GM18505 (cell line): Measurements from ENCODE around the gene FAM53B.
"Not testable (repeated sequence)": the region's sequence is repeated elsewhere in the genome, so short reads cannot be mapped to it uniquely, and the experiment has no call there.

Source experiments
- ATAC-seq: cut with Tn5 transposase; IDR thresholded peaks from one replicate; pipeline ENCODE4 v1.9.1; 2021; ENCODE audit not compliant: unreplicated experiment
- POLR2A ChIP-seq: IDR thresholded peaks from 4 replicates; pipeline ENCODE4 v1.6.1; 2011; ENCODE audit warnings: borderline replicate concordance; ENCODE audit not compliant: insufficient read depth, insufficient read length; ENCODE audit errors: extremely low read depth

The FAM53B gene

GRCh38 chr10:124744102-124745050, at the start of gene FAM53B:
Gene FAM53B, minus strand, starts transcription at chr10:124744378. Its CDS starts 37,665 bp downstream, at chr10:124706713.
- TF ChIP-seq POLR2A, result peak; percentile 63
- peak; percentile 57 for ATAC-seq

GRCh38 chr10:124792998-124793352, 48.8 kb upstream of the FAM53B start:
- ATAC-seq, result no peak
- no peak for TF ChIP-seq POLR2A

- TF ChIP-seq POLR2A, result peak; percentile 95
- ATAC-seq, result peak; percentile 95
These were observed 47.6 kb upstream of the FAM53B start, which contains the start of gene EEF1AKMT2 for GRCh38 chr10:124791547-124792348. Gene EEF1AKMT2, minus strand, starts transcription at chr10:124791887. Its CDS starts 54 bp downstream, at chr10:124791833.

- ATAC-seq, result not testable (repeated sequence)
These were observed 38.7 kb upstream of the FAM53B start for GRCh38 chr10:124782900-124783299.

- no peak for TF ChIP-seq POLR2A
- no peak for ATAC-seq
These were observed 24.6 kb upstream of the FAM53B start for GRCh38 chr10:124768791-124769190.

- ATAC-seq, result no peak
These were observed 21.1 kb upstream of the FAM53B start for GRCh38 chr10:124765256-124765655.

GRCh38 chr10:124763267-124763666, 19.1 kb upstream of the FAM53B start:
- no peak for TF ChIP-seq POLR2A
- no peak for ATAC-seq

More at GRCh38 chr10:124765256-124765655, 21.1 kb upstream of the FAM53B start:
- no peak for TF ChIP-seq POLR2A

- TF ChIP-seq POLR2A, result no peak
- ATAC-seq, result no peak
These were observed 18.1 kb upstream of the FAM53B start for GRCh38 chr10:124762281-124762680.

- ATAC-seq, result no peak
- no peak for TF ChIP-seq POLR2A
These were observed 12.2 kb upstream of the FAM53B start for GRCh38 chr10:124756156-124756903.

- no peak for TF ChIP-seq POLR2A
- ATAC-seq, result no peak
These were observed 11.4 kb upstream of the FAM53B start for GRCh38 chr10:124755581-124755980.

GRCh38 chr10:124754227-124754626, 10.0 kb upstream of the FAM53B start:
- ATAC-seq, result no peak
- no peak for TF ChIP-seq POLR2A

- TF ChIP-seq POLR2A, result no peak
- ATAC-seq, result no peak
These were observed 4.9 kb upstream of the FAM53B start for GRCh38 chr10:124748953-124749645.
